Dermis microvascular lymphatic vessel endothelial cell (primary cell): ENCODE results near the gene IFITM2. TPM values are rescaled to one million over a fixed set of nuclear protein-coding genes. Genes with fewer than 3 reads are reported as not detected.
A peak's percentile ranks its signal among the peaks of the same experiment; 100 is the strongest.
"Not testable (repeated sequence)": the region's sequence is repeated elsewhere in the genome, so short reads cannot be mapped to it uniquely, and the experiment has no call there.

Experiments used
- DNase-seq, 2 donors: peaks; one replicate each; pipeline versions ENCODE4 v3.0.0 to v3.0.0-alpha.2; 2010; ENCODE audit warnings: low read depth in 2 of 2
- total RNA-seq: library from RNA; depleted of rRNA; stranded (reverse); fragments of >200 nt; gene quantifications from 2 replicates; pipeline ENCODE4 v1.2.1, GENCODE V29; 2014

IFITM2 gene
- total RNA-seq, 1 donor from 2014 or later = 23.1 TPM

DNA sequence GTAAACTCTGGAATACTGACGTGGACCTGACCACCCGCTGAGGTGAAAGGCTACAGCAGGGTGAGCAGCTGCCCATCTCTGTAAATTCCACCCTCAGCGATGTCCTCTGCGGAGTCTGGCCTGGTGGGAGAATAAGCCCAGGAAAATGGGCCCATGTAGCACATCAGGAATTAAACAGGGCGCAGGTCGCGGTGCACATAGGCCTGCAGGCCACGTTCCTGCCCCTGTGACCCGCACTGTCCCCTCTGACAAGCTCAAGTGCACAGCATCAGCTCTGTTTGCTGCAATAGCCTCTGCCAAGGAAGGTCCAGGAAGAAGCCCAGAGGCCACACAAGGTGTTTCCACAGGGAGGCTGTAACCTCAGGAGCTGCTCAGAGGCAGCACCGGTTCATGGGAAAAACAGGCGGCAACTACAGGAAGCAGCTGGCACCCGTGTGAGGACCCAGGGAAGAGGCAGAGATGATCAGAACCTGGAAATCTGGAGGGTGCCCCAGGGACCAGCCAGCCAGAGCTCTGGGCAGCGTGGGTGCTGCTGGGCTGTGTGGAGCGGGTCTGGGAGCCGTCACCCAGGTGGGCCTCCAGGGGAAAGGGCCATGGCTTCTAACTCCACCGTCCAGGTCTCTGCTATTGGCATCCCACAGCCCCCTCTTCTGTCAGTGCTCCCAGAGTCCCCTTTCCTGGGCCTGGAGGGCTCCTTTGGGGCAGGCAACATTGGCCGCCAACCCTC is 808 bp upstream of the IFITM2 start:
- DNase-seq = no peak

DNA sequence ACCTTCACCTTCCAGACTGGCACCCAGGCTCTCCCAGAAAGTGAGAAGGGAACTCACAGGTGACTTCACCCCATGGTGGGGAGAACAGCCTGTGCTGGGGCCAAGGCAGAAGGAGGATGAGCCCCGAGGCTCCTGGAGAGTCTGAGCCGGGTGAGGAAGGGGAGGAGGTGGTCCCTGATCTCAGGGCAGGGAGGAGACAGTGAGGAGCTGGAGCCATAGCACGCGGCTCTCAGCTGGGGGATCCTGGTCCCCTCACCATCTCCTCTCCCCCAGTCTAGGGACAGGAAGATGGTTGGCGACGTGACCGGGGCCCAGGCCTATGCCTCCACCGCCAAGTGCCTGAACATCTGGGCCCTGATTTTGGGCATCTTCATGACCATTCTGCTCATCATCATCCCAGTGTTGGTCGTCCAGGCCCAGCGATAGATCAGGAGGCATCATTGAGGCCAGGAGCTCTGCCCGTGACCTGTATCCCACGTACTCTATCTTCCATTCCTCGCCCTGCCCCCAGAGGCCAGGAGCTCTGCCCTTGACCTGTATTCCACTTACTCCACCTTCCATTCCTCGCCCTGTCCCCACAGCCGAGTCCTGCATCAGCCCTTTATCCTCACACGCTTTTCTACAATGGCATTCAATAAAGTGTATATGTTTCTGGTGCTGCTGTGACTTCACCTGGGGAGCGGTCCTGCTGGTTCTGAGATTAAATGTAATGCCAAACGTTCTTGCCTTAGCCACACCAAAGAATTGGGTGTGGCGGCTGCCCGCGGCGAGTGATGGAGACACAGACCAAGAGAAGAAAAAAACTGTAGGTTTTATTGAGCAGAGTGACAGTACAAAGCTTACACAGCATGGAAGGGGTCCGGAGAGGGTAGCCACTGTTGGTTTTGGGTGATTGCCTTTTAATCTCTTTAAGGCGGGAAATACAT is 1.4 kb downstream of the IFITM2 start:
- DNase-seq = not testable (repeated sequence)

DNA sequence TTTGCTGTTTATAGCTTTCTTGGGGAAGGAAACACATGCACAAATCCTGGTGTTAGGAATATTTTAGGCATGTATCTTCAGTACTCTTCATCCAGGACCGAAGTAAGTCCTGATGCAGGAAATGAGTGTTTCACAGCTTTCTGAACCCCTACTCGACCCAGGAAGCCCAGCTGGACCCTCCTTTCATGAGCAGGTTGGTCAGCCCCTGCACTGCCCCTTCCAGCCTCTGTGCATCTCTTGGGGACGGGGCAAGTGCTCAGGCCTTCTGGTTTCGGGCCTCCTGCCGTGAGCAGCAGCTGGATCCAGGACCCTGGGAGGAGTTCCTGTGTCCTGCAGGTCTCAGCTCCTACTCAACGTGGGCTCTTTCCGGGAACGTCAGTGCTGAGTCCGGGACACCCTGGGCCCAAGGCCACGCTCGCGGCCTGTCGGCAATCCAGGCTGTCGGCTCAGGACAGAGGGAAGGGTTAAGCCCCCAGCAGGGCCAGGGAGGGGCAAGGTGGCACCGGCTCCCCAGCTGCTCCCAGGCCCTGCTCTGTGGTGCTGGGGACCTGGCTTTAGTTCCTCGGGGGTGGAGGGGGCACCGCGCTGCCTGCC is 2.5 kb downstream of the IFITM2 start:
- DNase-seq = peak in 1 of 2 donors; percentile 11

DNA sequence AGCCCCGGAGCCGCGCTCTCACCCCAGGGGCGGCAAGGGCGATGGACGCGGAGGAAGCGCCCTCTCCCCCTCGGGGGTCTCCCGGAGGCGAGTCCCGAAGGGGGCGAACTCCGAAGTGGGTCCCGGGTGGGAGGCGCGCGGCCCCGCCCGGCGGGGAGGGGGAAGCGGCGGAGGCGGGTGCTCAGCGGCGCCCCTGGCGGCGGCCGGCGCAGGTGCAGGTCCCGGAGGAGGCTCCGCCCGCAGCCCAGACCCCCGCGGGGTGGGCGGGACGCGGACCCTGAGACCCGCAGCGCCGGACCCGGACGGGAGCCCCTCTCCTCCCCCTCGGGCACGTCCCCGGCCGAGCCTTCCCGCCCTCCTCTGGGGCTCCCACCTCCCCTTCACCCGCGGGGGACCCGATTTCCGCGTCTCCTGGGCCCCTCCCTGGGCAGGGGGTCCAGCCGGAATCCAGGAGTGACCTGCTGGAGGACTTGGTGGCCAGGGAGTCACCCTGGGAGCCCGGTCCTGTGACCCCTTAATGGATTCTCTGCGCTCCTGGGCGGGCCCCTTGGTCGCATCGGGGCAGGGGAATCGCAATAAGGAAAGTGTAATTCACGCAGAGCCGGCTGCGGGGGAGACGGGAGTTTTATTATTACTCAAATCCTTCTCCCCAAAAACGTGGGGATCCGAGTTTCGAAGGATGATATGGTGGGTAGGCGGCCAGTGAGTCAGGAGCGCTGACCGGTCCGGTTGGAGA is 3.6 kb downstream of the IFITM2 start:
- DNase-seq = not testable (repeated sequence)

DNA sequence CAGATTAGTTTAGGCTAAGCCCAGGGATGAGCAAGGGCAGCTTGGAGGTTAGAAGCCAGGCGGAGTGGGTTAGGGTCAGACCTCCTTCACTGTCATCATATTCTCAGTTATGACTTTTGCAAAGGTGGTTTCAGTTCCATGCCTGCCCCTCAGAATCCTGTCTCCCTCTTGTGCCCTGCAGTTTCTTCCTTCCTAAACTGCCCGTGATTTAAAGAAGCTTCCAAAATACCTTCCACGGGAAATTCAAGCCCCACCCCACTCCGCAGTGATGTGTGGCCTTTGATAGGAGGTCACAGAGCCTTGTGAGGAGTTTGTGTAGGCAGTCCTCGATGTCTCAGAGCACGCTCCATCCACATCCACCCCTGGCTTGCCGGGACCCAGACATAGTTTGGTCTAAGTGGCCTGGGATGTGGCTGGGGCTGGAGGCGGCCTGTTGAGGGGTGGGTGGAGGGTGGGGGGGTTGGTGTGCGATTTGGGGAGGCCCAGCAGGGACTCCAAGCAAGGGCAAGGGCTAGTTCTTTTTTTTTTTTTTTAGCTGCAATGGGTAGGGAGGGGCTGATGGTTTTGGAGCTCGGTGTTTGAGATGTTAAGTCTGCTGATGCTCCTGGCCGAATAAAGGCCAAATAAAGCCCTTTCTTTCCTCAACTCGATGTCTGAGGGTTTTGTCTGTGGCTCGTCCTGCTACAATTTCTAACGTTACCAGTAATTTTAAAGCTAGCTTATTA is 4.6 kb downstream of the IFITM2 start:
- DNase-seq = no peak

DNA sequence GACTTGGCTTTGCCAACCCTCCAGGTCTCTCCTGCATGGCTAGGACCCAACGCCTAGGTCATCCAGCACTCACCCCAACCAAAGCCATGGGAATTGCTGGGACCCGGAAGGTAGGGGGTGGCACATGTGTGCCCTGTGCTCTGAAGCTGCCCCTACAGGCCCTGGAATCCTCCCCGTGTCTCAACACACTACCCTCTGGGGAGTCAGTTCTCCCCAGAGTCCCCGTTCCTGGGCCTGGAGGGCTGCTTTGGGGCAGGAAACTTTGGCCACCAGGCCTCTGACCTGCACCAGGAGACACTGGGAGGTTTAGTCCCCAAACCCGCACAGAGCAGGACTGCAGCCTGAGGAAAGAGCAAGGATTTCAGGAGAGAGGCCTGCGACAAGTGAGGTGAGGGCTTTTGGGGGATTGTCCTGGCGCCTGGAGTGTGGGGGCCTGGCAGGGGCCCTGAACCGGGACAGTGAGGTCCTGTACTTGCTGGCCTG is 5.7 kb downstream of the IFITM2 start:
- DNase-seq = no peak

DNA sequence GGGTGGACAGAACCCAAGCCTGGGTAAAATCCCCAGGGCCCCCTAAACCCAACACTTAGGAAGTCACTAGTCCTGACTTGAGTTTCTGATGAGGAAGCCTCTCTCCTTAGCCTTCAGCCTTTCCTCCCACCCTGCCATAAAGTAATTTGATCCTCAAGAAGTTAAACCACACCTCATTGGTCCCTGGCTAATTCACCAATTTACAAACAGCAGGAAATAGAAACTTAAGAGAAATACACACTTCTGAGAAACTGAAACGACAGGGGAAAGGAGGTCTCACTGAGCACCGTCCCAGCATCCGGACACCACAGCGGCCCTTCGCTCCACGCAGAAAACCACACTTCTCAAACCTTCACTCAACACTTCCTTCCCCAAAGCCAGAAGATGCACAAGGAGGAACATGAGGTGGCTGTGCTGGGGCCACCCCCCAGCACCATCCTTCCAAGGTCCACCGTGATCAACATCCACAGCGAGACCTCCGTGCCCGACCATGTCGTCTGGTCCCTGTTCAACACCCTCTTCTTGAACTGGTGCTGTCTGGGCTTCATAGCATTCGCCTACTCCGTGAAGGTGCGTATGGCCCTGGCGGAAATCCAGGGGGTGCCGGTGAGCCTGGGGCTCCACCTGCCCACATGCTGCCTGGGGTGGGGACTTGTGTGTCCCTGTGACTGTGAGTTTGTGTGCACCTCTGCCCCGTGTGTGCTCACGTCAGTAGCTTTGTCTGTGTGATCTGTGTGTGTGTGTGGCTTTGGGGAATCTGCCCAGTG is 6.4 kb downstream of the IFITM2 start, which contains the start of gene IFITM1:
IFITM1 (plus strand) TSS at position 254 of the 767 bp plus-strand sequence; CDS start at position 385, 131 bp downstream.
- DNase-seq = no peak

DNA sequence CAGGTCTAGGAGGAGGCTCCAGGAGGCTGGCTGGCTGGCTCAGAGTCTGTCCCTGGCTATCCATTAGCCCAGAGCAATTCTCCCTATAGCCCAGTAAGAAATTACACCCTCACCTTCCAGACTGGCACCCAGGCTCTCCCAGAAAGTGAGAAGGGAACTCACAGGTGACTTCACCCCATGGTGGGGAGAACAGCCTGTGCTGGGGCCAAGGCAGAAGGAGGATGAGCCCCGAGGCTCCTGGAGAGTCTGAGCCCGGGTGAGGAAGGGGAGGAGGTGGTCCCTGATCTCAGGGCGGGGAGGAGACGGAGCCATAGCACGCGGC is 6.9 kb downstream of the IFITM2 start:
- not testable (repeated sequence) for DNase-seq

DNA sequence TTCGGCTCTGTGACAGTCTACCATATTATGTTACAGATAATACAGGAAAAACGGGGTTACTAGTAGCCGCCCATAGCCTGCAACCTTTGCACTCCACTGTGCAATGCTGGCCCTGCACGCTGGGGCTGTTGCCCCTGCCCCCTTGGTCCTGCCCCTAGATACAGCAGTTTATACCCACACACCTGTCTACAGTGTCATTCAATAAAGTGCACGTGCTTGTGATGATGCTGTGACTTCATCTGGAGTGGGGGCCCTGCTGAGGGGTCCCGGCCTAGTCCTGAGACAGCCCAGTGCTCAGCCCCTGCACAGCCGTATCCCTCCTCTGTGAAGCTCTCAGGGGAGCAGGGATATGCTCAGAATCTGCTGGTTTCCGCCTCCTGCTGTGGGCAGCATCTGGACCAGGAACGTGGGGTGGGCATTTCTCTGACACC is 7.5 kb downstream of the IFITM2 start:
- DNase-seq = no peak

DNA sequence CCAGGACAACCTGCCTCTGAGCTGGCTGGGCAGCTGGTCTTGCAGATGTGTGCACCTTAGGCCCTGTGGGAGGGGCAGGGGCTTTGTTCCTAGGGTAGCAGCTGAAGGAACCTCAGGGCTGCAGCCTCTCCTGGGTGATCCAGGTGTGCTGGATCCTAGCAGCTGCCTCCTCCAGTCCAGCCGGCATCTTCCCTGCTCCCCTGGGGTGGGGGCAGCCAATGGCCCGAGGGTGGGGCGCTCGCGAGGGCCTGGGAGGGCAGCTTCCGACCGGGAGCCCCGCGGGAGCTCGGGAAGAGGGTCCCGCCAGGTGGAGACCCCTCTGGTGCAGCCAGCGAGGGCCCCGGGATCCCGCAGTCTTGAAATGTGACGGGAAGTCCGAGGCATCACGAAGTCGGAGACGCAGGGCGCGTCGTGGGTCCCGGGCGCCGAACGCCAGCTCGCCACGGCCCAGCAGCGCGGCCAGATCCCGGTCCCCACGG is 7.9 kb downstream of the IFITM2 start:
- DNase-seq = no peak

DNA sequence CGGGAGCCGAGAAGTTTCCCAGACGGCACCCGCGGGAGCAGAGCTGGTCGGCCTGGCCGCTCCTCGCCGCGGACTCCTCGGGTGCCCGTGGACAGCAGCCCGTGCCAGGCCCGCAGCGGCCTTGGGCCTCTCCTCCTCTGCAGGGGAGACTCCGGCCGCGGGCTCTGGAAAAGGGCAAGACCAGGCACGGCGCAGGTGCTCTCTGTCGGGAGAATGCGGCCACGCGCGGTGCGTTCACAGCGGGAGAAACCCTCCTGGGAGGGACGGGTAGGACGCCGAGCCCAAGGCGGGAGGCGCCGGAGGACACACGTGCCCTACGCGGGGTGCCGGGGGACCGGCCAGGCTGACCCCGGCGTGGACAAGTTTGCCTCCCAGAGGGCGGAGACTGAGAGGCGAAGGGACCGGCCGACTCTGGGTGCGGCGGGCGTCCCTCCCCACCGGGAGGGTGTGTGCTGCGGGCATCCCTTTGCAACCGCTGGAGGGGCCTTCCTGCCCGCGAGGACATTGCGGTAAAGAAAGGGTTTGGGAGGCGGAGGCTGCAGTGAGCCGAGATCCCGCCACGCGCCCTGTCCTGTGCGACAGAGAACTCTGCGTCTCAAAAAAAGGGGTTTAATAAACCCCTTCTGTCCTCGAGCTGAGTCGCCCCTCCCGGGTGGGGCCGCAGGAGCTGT is 8.6 kb downstream of the IFITM2 start:
- no peak for DNase-seq

DNA sequence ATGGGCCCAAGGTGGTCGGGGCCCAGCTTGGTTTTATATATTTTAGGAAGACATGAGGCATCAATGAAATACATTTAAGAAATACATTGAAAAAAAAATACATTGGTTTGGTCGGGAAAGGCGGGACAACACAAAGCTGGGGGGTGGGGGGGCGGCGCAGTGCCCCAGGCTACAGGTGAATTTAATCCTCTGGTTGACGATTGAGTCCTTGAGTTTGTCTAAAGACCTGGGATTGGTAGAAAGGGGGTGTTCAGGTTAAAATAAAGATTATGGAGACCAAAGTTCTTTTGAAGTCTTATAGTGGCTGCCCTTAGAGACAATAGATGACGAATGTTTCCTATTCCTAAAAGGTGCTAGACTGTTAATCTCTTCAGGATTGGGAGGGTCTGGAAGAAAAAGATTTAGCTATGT is 9.3 kb downstream of the IFITM2 start:
- DNase-seq = no peak

DNA sequence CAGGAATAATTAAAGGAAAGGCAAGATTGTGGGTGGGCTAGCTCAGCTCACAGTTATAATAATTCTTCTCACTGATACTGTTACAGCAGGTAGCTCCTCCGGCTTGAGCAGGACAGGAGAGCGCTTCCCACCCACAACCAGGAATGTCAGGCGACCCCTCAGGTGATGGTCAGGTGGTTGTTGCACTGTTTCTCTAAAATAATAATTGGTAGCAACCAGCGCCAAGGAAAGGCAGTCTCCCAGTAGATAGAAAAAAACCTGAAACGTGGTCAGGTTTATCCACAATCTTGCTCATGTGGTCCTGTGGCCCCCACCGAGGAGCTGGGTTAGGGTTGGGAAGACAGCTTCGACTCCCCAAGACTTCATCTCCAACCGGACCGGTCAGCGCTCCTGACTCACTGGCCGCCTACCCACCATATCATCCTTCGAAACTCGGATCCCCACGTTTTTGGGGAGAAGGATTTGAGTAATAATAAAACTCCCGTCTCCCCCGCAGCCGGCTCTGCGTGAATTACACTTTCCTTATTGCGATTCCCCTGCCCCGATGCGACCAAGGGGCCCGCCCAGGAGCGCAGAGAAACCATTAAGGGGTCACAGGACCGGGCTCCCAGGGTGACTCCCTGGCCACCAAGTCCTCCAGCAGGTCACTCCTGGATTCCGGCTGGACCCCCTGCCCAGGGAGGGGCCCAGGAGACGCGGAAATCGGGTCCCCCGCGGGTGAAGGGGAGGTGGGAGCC is 10.2 kb downstream of the IFITM2 start:
- DNase-seq = not testable (repeated sequence)

DNA sequence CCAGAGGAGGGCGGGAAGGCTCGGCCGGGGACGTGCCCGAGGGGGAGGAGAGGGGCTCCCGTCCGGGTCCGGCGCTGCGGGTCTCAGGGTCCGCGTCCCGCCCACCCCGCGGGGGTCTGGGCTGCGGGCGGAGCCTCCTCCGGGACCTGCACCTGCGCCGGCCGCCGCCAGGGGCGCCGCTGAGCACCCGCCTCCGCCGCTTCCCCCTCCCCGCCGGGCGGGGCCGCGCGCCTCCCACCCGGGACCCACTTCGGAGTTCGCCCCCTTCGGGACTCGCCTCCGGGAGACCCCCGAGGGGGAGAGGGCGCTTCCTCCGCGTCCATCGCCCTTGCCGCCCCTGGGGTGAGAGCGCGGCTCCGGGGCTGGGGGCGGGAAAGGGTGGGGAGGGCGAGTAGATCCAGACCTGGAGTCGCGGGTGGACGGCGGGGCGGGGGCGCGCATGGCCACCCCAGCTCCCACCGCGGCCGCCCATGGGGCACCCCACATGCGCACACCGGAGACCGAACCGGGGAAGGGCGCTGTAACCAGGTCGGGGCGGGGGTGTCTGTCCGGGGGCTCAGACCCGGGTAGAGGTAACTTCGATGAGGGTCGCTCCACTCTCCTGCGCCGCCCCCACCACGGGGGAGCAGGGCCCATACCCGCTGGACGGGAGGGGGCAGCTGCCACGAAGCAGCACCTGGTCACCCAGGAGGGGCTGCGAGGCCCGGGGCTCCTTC is 10.9 kb downstream of the IFITM2 start:
- not testable (repeated sequence) for DNase-seq

DNA sequence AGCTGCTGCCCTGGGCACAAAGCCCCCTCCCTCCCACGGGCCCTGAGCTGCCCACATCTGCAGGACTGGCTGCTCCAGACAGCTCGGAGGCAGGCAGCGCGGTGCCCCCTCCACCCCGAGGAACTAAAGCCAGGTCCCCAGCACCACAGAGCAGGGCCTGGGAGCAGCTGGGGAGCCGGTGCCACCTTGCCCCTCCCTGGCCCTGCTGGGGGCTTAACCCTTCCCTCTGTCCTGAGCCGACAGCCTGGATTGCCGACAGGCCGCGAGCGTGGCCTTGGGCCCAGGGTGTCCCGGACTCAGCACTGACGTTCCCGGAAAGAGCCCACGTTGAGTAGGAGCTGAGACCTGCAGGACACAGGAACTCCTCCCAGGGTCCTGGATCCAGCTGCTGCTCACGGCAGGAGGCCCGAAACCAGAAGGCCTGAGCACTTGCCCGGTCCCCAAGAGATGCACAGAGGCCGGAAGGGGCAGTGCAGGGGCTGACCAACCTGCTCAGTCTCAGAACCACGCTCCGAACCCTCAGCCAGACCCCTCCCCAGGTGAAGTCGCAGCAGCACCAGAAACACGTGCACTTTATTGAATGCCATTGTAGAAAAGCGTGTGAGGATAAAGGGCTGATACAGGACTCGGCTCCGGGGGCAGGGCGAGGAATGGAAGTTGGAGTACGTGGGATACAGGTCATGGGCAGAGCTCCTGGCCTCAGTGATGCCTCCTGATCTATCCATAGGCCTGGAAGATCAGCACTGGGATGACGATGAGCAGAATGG is 11.7 kb downstream of the IFITM2 start:
- not testable (repeated sequence) for DNase-seq

DNA sequence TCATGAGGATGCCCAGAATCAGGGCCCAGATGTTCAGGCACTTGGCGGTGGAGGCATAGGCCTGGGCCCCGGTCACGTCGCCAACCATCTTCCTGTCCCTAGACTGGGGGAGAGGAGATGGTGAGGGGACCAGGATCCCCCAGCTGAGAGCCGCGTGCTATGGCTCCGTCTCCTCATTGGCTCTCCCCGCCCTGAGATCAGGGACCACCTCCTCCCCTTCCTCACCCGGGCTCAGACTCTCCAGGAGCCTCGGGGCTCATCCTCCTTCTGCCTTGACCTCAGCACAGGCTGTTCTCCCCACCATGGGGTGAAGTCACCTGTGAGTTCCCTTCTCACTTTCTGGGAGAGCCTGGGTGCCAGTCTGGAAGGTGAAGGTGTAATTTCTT is 12.3 kb downstream of the IFITM2 start:
- DNase-seq = not testable (repeated sequence)

DNA sequence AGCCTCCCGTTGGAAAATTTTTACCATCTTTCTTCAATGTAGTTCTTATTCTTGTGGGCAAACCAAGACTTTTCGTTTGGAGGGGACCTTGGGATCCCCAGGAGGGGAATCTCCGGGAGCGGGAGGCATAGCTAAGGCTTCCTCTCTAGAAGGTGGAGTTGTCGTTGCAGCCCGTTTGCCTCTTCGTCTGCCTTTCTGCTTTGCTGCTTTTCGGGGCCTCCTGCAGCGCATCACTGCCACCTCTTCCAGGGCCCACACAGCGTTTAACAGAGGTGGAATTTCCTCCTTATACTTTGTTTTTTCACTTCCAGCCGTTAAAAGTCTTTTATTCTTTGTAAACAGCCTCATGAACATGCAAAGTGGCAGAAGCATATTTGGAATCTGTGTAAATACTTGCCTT is 16.5 kb downstream of the IFITM2 start:
- no peak for DNase-seq
